K562 (cell line): ENCODE measurements around the gene RNF223. TPM values are rescaled to one million over a fixed set of nuclear protein-coding genes. Genes with fewer than 3 reads are reported as not detected.

Source experiments
- ATAC-seq: fragments of 200-7000 bp; cut with Tn5 transposase; 3 replicates; pipeline ENCODE4 v1.9.1; 2020; ENCODE audit warnings: moderate library complexity
- BruUV-seq: library from RNA; stranded (reverse); fragments of 400-500 nt; replicated peaks from 2 replicates; lab custom pipeline; 2021; lab: Mats Ljungman, UMichigan
- CTCF ChIA-PET: fragments of 300-600 bp; formaldehyde crosslinking; extraction: SDS; loops from one replicate; lab custom pipeline; 2021; ENCODE audit warnings: low intra/inter-chr PET ratio; lab: Yijun Ruan, JAX
- POLR2A ChIA-PET: fragments of 300-600, 350-650 bp; sonication (Branson Sonifier 250); formaldehyde crosslinking; extraction: SDS; loops from one replicate; lab custom pipeline; 2021; ENCODE audit warnings: antibody characterized with exemption, inconsistent platforms; lab: Yijun Ruan, JAX
- DNase-seq, 4 experiments: peaks; one replicate each; pipeline versions ENCODE4 v3.0.0 to v3.0.0-alpha.2; 2011 to 2018; ENCODE audit warnings: low spot score in 3 of 4, mixed read lengths in 3 of 4; ENCODE audit errors: extremely low read depth in 1 of 4
- FAIRE-seq: peaks from 2 replicates; lab custom pipeline; 2011; peaks lifted over from hg19 to GRCh38; lab: Jason Lieb, UNC
- H2AFZ ChIP-seq: 2 replicates; pipeline ENCODE4 v1.6.0; 2011; ENCODE audit warnings: low read depth, low read length, control low read depth, inconsistent platforms
- H3K27ac ChIP-seq: fragments of 200-600 bp; 3 replicates; pipeline ENCODE4 v1.8.0; 2011; ENCODE audit warnings: low read depth, mild to moderate bottlenecking, control low read depth, inconsistent platforms, low read length, moderate library complexity, mixed read lengths; ENCODE audit errors: extremely low read depth
- H3K27me3 ChIP-seq, 2 experiments: fragments of 300-600 bp in 1 of 2; 2 replicates in 1 of 2; 3 replicates in 1 of 2; pipeline versions ENCODE4 v1.6.0 to v1.8.0; 2011; ENCODE audit warnings: inconsistent platforms in 2 of 2, low read length in 2 of 2, mild to moderate bottlenecking in 1 of 2, mixed read lengths in 1 of 2, moderate library complexity in 1 of 2; ENCODE audit not compliant: control insufficient read depth in 2 of 2, insufficient read depth in 2 of 2
- H3K36me3 ChIP-seq: fragments of 300-600 bp; 3 replicates; pipeline ENCODE4 v1.8.0; 2011; ENCODE audit warnings: mild to moderate bottlenecking, low read length, inconsistent platforms; ENCODE audit not compliant: control insufficient read depth, insufficient read depth
- H3K4me1 ChIP-seq, 2 experiments: fragments of 200-600 bp in 1 of 2; replicated peaks in 1 of 2; 2 replicates in 1 of 2; 3 replicates in 1 of 2; pipeline versions ENCODE4 v1.5.1 to v1.8.0; 2011; ENCODE audit warnings: inconsistent platforms in 2 of 2, low read length in 2 of 2, mild to moderate bottlenecking in 1 of 2, mixed read lengths in 1 of 2, moderate library complexity in 1 of 2; ENCODE audit not compliant: control insufficient read depth in 2 of 2, insufficient read depth in 2 of 2
- H3K4me2 ChIP-seq: 2 replicates; pipeline ENCODE4 v1.6.1; 2011; ENCODE audit warnings: low read length, control low read depth, inconsistent platforms, mixed read lengths; ENCODE audit not compliant: insufficient read depth
- H3K4me3 ChIP-seq: fragments of 200-600 bp; sonication (generic), shearing (Covaris generic); 2 replicates; pipeline ENCODE4 v1.5.1; 2016; ENCODE audit warnings: control low read depth, inconsistent platforms
- H3K79me2 ChIP-seq: fragments of 200-600 bp; 3 replicates; pipeline ENCODE4 v1.8.0; 2011; ENCODE audit warnings: low read length, inconsistent platforms; ENCODE audit not compliant: control insufficient read depth, insufficient read depth
- H3K9ac ChIP-seq, 2 experiments: 2 replicates each; pipeline versions ENCODE4 v1.6.0 to v1.6.1; 2011; ENCODE audit warnings: low read depth in 2 of 2, low read length in 2 of 2, control low read depth in 1 of 2, inconsistent platforms in 1 of 2, mild to moderate bottlenecking in 1 of 2, mixed read lengths in 1 of 2; ENCODE audit not compliant: insufficient read depth in 1 of 2
- H3K9me1 ChIP-seq: one replicate; pipeline ENCODE4 v1.6.0; 2011; ENCODE audit warnings: inconsistent platforms, mild to moderate bottlenecking, low read length, moderate library complexity; ENCODE audit not compliant: control insufficient read depth, insufficient read depth
- H3K9me3 ChIP-seq: replicated peaks from 2 replicates; pipeline ENCODE4 v1.5.1; 2011; ENCODE audit warnings: low read depth, low read length, inconsistent platforms; ENCODE audit not compliant: control insufficient read depth, insufficient read depth
- H4K20me1 ChIP-seq: replicated peaks from 2 replicates; pipeline ENCODE4 v1.6.1; 2011; ENCODE audit warnings: low read length, inconsistent platforms, mixed read lengths; ENCODE audit not compliant: control insufficient read depth, insufficient read depth
- ATF4 ChIP-seq: fragments of 450-650 bp; formaldehyde crosslinking; IDR thresholded peaks from 2 replicates; pipeline ENCODE4 v1.4.0; 2022; ENCODE audit warnings: mild to moderate bottlenecking, moderate library complexity
- HEY1 ChIP-seq: fragments of 250-450 bp; sonication (Bioruptor Pico); IDR thresholded peaks from 2 replicates; pipeline ENCODE4 v1.5.0; 2020; ENCODE audit warnings: mild to moderate bottlenecking, moderate library complexity, borderline replicate concordance
- NR2C2 ChIP-seq, 2 experiments: fragments of 200-800 bp in 1 of 2; sonication (Bioruptor generic) in 1 of 2; sonication (generic) in 1 of 2; formaldehyde crosslinking in 1 of 2; IDR thresholded peaks; 2 replicates each; pipeline versions ENCODE4 v1.6.1 to v1.8.0; 2016 to 2022; ENCODE audit warnings: mild to moderate bottlenecking in 1 of 2, missing compliant biosample characterization in 1 of 2, missing genetic modification characterization in 1 of 2, missing genetic modification reagents in 1 of 2
- POLR2G ChIP-seq: fragments of 200-400 bp; formaldehyde crosslinking; IDR thresholded peaks from 2 replicates; pipeline ENCODE4 v1.6.1; 2017; ENCODE audit warnings: low read depth, mild to moderate bottlenecking, antibody characterized with exemption, low read length, moderate library complexity
- PTBP1 ChIP-seq: fragments of 200-400 bp; formaldehyde crosslinking; IDR thresholded peaks from 2 replicates; pipeline ENCODE4 v1.6.1; 2017; ENCODE audit warnings: low read depth, low read length
- WGBS: fragments of 100-300 bp; shearing (Covaris generic); methylation state at CpG from one replicate; pipeline ENCODE4 v1.1.6; 2016; ENCODE audit warnings: low coverage, mixed read lengths; ENCODE audit not compliant: insufficient coverage; ENCODE audit errors: missing lambda C conversion rate; 5-methylcytosine and 5-hydroxymethylcytosine counted together
- in situ Hi-C: fragments of 300-500 bp; cut with MboI; formaldehyde crosslinking; loops from 4 replicates; pipeline ENCODE4 v1.15.0; 2018; ENCODE audit warnings: inconsistent platforms, mixed read lengths
- intact Hi-C: fragments of 100-400 bp; cut with micrococcal nuclease; formaldehyde crosslinking; loops from 2 replicates; pipeline ENCODE4 v1.14.2; 2022
- polyA plus RNA-seq, 8 experiments: library from polyadenylated mRNA; depleted of rRNA in 4 of 8; stranded (reverse) in 5 of 8; unstranded in 3 of 8; fragments of >200 nt; fragmentation: Nextera tagmentation in 2 of 8; fragmentation: Illumina TruSeq in 1 of 8; extraction: Ambion mirVana in 2 of 8; extraction: Trizol in 1 of 8; gene quantifications; 2 replicates each; pipeline versions ENCODE4 v1.2.1 to v1.2.3, GENCODE V29; 2011 to 2014; ENCODE audit warnings: inconsistent platforms in 1 of 8, missing spikeins in 1 of 8
- total RNA-seq, 7 experiments: library from RNA; depleted of rRNA in 6 of 7; stranded (reverse); fragments of >200 nt in 6 of 7; fragmentation: Illumina TruSeq in 2 of 7; extraction: Trizol in 2 of 7; gene quantifications; 2 replicates each; pipeline versions ENCODE4 v1.2.1 to v1.2.3, GENCODE V29; 2011 to 2021; ENCODE audit warnings: low replicate concordance in 1 of 7
- TF ChIP-seq, protein P1 (sequence below): fragments of 450-650 bp; formaldehyde crosslinking; IDR thresholded peaks from 2 replicates; pipeline ENCODE4 v1.4.0; 2022; ENCODE audit warnings: missing genetic modification characterization

Gene RNF223
- total and polyA plus RNA-seq, 9 of the 15 experiments (the other 6 are each of a cell fraction or from before 2014, with no cell fraction given): 0.04 to 0.32 TPM; not detected in 7

DNA sequence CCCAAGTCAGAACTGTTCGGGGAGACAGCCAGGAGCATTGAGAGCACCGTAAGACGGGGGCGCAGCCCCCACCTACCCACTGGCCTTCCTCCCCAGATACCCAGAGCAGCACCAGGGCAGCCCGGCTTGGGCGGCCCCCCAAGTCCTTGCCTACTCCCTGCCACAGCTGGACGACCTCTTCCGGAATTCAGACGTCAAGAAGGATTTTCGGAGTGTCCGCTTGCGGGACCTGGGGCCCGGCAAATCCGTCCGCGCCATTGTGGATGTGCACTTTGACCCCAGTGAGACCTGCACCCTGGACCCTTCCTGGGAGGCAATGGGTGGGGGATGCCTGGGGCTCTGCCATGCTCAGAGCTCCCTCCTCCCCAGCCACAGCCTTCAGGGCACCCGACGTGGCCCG lies 26.7 kb downstream of the RNF223 start:
- POLR2A ChIA-PET: no interaction called here
- no peak for FAIRE-seq
- Histone ChIP-seq H3K4me1 (peaks cover 0 to 42% of the 10 kb centered on the region in 2 experiments; a peak in 2 of 5 replicates), H3K4me2 (no peak overlapping the region), H3K9me3 (no peaks in the 10 kb centered on the region), H3K79me2 (no peaks in the 10 kb centered on the region; the same call in 2 of the 3 replicates), H3K36me3 (peaks cover 86% of the 10 kb centered on the region), H3K9me1 (no peaks in the 10 kb centered on the region), H3K9ac (no peak overlapping the region), H4K20me1 (no peaks in the 10 kb centered on the region), H3K4me3 (no peak overlapping the region), H3K27ac (no peak overlapping the region), H3K27me3 (no peaks in the 10 kb centered on the region), H2AFZ (no peak overlapping the region)
- CTCF ChIA-PET: no interaction called here
- TF ChIP-seq PTBP1: no peak
- peak; percentile 46; the same call in 1 of the 2 replicates for TF ChIP-seq POLR2G
- whole genome bisulfite sequencing: 97% methylated on average over 19 of the region's 19 CpGs
- no peak for ATAC-seq
- intact Hi-C loops: no loop called here
- no peak for DNase-seq
- no TSS peak for BruUV-seq
- in situ Hi-C loops: no loop called here

- H3K4me1 ChIP-seq: peaks cover 0 to 49% of the 10 kb centered on the region in 2 experiments; a peak in 2 of 5 replicates
- no peaks in the 10 kb centered on the region for H3K9me3 ChIP-seq
- H3K27ac ChIP-seq: no peak overlapping the region
- ChIA-PET CTCF (no interaction called here), POLR2A (no interaction called here)
- peaks cover 86% of the 10 kb centered on the region; the same call in 2 of the 3 replicates for H3K36me3 ChIP-seq
- no peaks in the 10 kb centered on the region for H3K9me1 ChIP-seq
- ATAC-seq (no peak), FAIRE-seq (no peak), DNase-seq (no peak)
- no peak overlapping the region for H3K4me2 ChIP-seq
- no peak for TF ChIP-seq ATF4 (CRISPR knock-in tag)
- no peak for TF ChIP-seq NR2C2 (CRISPR knock-in tag; IDR thresholded peaks at IDR 0.05)
- TF ChIP-seq NR2C2 (tag; IDR thresholded peaks at IDR 0.05): no peak
- TF ChIP-seq, protein P1, sequence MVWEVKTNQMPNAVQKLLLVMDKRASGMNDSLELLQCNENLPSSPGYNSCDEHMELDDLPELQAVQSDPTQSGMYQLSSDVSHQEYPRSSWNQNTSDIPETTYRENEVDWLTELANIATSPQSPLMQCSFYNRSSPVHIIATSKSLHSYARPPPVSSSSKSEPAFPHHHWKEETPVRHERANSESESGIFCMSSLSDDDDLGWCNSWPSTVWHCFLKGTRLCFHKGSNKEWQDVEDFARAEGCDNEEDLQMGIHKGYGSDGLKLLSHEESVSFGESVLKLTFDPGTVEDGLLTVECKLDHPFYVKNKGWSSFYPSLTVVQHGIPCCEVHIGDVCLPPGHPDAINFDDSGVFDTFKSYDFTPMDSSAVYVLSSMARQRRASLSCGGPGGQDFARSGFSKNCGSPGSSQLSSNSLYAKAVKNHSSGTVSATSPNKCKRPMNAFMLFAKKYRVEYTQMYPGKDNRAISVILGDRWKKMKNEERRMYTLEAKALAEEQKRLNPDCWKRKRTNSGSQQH (CRISPR knock-in tag): no peak
- TF ChIP-seq HEY1 (CRISPR knock-in tag): no peak
- no peak overlapping the region for H2AFZ ChIP-seq
- WGBS: 97% methylated on average over 22 of the region's 26 CpGs
- H3K27me3 ChIP-seq: no peaks in the 10 kb centered on the region
- intact Hi-C loops: no loop called here
- no peaks in the 10 kb centered on the region for H4K20me1 ChIP-seq
- no peak overlapping the region for H3K9ac ChIP-seq
- BruUV-seq: no TSS peak
- in situ Hi-C loops: no loop called here
- H3K4me3 ChIP-seq: no peak overlapping the region
- no peaks in the 10 kb centered on the region; the same call in 2 of the 3 replicates for H3K79me2 ChIP-seq
These were observed 27.3 kb downstream of the RNF223 start for GRCh38 chr1:1046767-1047166.
